Naive thymus-derived CD8-positive, alpha-beta T cell (primary cell): ENCODE data around the gene ACADVL. TPM values are rescaled to one million over a fixed set of nuclear protein-coding genes. Genes with fewer than 3 reads are reported as not detected.
"Not testable (repeated sequence)": the region's sequence is repeated elsewhere in the genome, so short reads cannot be mapped to it uniquely, and the experiment has no call there.

ENCODE experiments used
- ATAC-seq, 2 donors: fragments of 150-1000 bp; cut with Tn5 transposase in 1 of 2; sonication (Bioruptor Pico), chemical (Tn5 transposase) in 1 of 2; 1 replicate in 1 of 2; 2 replicates in 1 of 2; pipeline ENCODE4 v1.10.0; 2021; ENCODE audit warnings: mild to moderate bottlenecking in 2 of 2, moderate library complexity in 2 of 2
- POLR2A ChIA-PET: fragments of 350-600 bp; sonication (Branson Sonifier 250); formaldehyde crosslinking; loops from one replicate; lab custom pipeline; 2021; ENCODE audit warnings: antibody characterized with exemption; lab: Charles Lee
- DNase-seq, 10 donors: peaks; one replicate each; pipeline versions ENCODE4 v3.0.0 to v3.0.0-alpha.2; 2020 to 2022
- H3K27ac Mint-ChIP-seq, 10 donors: one replicate each; pipeline ENCODE4 v1.8.0; 2020 to 2022; ENCODE audit warnings: mild to moderate bottlenecking in 10 of 10, mixed read lengths in 10 of 10, moderate library complexity in 4 of 10, inconsistent platforms in 1 of 10
- H3K27me3 Mint-ChIP-seq, 5 donors: one replicate each; pipeline ENCODE4 v1.8.0; 2021 to 2022; ENCODE audit warnings: mixed read lengths in 5 of 5
- H3K36me3 Mint-ChIP-seq, 3 donors: one replicate each; pipeline ENCODE4 v1.8.0; 2020 to 2022; ENCODE audit warnings: mixed read lengths in 3 of 3, mild to moderate bottlenecking in 2 of 3, inconsistent platforms in 1 of 3
- H3K4me1 Mint-ChIP-seq, 4 donors: one replicate each; pipeline ENCODE4 v1.8.0; 2021 to 2022; ENCODE audit warnings: mixed read lengths in 4 of 4
- H3K4me3 Mint-ChIP-seq, 10 donors: one replicate each; pipeline ENCODE4 v1.8.0; 2020 to 2022; ENCODE audit warnings: mild to moderate bottlenecking in 10 of 10, mixed read lengths in 10 of 10, moderate library complexity in 6 of 10, inconsistent platforms in 1 of 10
- H3K9me3 Mint-ChIP-seq, 9 donors: one replicate each; pipeline ENCODE4 v1.8.0; 2020 to 2022; ENCODE audit warnings: mixed read lengths in 9 of 9, mild to moderate bottlenecking in 3 of 9, inconsistent platforms in 1 of 9, moderate library complexity in 1 of 9
- polyA plus RNA-seq, 3 donors: library from polyadenylated mRNA; unstranded; fragments of 300-500 nt; fragmentation: Illumina TruSeq; gene quantifications; one replicate each; pipeline ENCODE4 v1.2.3, GENCODE V29; 2021
- total RNA-seq, 8 experiments: library from RNA in 2 of 8; stranded (reverse) in 2 of 8; gene quantifications; one replicate each; pipeline ENCODE4 v1.2.3 and lab custom pipeline; 2021 to 2026

Gene ACADVL
- total RNA-seq (100 to 1,000 TPM; 402 TPM), polyA plus RNA-seq (10 to 100 TPM; 78.8 to 91.2 (median 85.2) TPM), total RNA-seq (lab: John Stamatoyannopoulos, UW) (174 to 499 (median 212) reads per million in 6 experiments)

GRCh38 chr17:7219812-7220592, at the start of gene ACADVL, which contains the start of gene DLG4:
TSS of gene ACADVL (plus strand) at chr17:7219938. CDS start at chr17:7219985, 47 bp downstream.
TSS of gene DLG4 (minus strand) at chr17:7219836.
- H3K36me3 Mint-ChIP-seq: peaks cover 0 to 18% (median 0%) of the 10 kb centered on the region in 3 donors
- peaks cover 33 to 64% (median 57%) of the 10 kb centered on the region in 4 donors for H3K4me1 Mint-ChIP-seq
- peak within 1 kb of the TSS; percentile 88 to 97 (median 94) for H3K4me3 Mint-ChIP-seq
- POLR2A ChIA-PET: interaction anchor here (0.5 to 14.0 kb wide), 13 partner anchors 16 to 461 kb away, joined by 3 to 371 read pairs (median 5); partner anchors contain the start of genes ACAP1, CLDN7, DVL2 and GABARAP
- peak within 1 kb of the TSS; percentile 90 to 99 (median 98) for H3K27ac Mint-ChIP-seq
- H3K27me3 Mint-ChIP-seq: no peaks in the 10 kb centered on the region
- peak; percentile 64 to 71 for ATAC-seq
- peak; percentile 61 to 86 (median 68) for DNase-seq
- H3K9me3 Mint-ChIP-seq: no peaks in the 10 kb centered on the region

GRCh38 chr17:7172522-7173191, 47.1 kb upstream of the ACADVL start:
- POLR2A ChIA-PET, H3K36me3 Mint-ChIP-seq, ATAC-seq, DNase-seq, H3K27ac Mint-ChIP-seq, H3K27me3 Mint-ChIP-seq, H3K4me3 Mint-ChIP-seq: not testable (repeated sequence)
- Mint-ChIP-seq H3K4me1 (peaks cover 2 to 13% (median 4%) of the 10 kb centered on the region in 4 donors), H3K9me3 (peaks cover 0 to 23% (median 10%) of the 10 kb centered on the region in 9 donors)

GRCh38 chr17:7173687-7174602, 45.8 kb upstream of the ACADVL start:
- peaks cover 0 to 18% (median 10%) of the 10 kb centered on the region in 9 donors for H3K9me3 Mint-ChIP-seq
- POLR2A ChIA-PET: interaction anchor here (0.9 kb wide), 1 partner anchor 44 kb away, joined by 3 read pairs; no protein-coding TSS in a partner anchor
- H3K4me3 Mint-ChIP-seq: no peak overlapping the region
- ATAC-seq (peak; percentile 73 to 78), DNase-seq (peak; percentile 24 to 67 (median 39))
- peak overlapping the region in 2 of 10 donors; percentile 43 to 79 for H3K27ac Mint-ChIP-seq
- peaks cover 7 to 20% (median 10%) of the 10 kb centered on the region in 4 donors for H3K4me1 Mint-ChIP-seq
- peaks cover 0 to 9% (median 4%) of the 10 kb centered on the region in 5 donors for H3K27me3 Mint-ChIP-seq
- H3K36me3 Mint-ChIP-seq: peaks cover 0 to 9% (median 5%) of the 10 kb centered on the region in 3 donors

GRCh38 chr17:7174603-7175326, 45.0 kb upstream of the ACADVL start:
- POLR2A ChIA-PET: interaction anchor here (0.9 kb wide), 1 partner anchor 44 kb away, joined by 3 read pairs; no protein-coding TSS in a partner anchor
- H3K27me3 Mint-ChIP-seq: peaks cover 0 to 10% (median 4%) of the 10 kb centered on the region in 5 donors
- DNase-seq: peak in 1 of 10 donors; percentile 21

GRCh38 chr17:7175330-7175733, 44.4 kb upstream of the ACADVL start:
- Mint-ChIP-seq H3K9me3 (peaks cover 0 to 8% (median 3%) of the 10 kb centered on the region in 9 donors), H3K36me3 (peaks cover 0 to 3% (median 3%) of the 10 kb centered on the region in 3 donors), H3K4me3 (no peak overlapping the region), H3K27me3 (peaks cover 0 to 10% (median 4%) of the 10 kb centered on the region in 5 donors), H3K27ac (no peak overlapping the region), H3K4me1 (peaks cover 7 to 16% (median 10%) of the 10 kb centered on the region in 4 donors)
- DNase-seq (no peak), ATAC-seq (no peak)
- POLR2A ChIA-PET: no interaction called here

More at GRCh38 chr17:7174603-7175326, 45.0 kb upstream of the ACADVL start:
- Mint-ChIP-seq H3K9me3 (peaks cover 0 to 12% (median 5%) of the 10 kb centered on the region in 9 donors), H3K4me3 (no peak overlapping the region), H3K27ac (no peak overlapping the region), H3K36me3 (peaks cover 0 to 5% (median 5%) of the 10 kb centered on the region in 3 donors), H3K4me1 (peaks cover 7 to 16% (median 10%) of the 10 kb centered on the region in 4 donors)
- ATAC-seq: no peak

- Mint-ChIP-seq H3K27me3 (peaks cover 0 to 10% (median 4%) of the 10 kb centered on the region in 5 donors), H3K9me3 (peaks cover 0 to 1% (median 0%) of the 10 kb centered on the region in 9 donors), H3K4me1 (peaks cover 7 to 16% (median 10%) of the 10 kb centered on the region in 4 donors), H3K4me3 (no peak overlapping the region), H3K36me3 (no peaks in the 10 kb centered on the region), H3K27ac (no peak overlapping the region)
- peak in 1 of 10 donors; percentile 31 for DNase-seq
- no peak for ATAC-seq
- POLR2A ChIA-PET: interaction anchor here (1.1 kb wide), 1 partner anchor 58 kb away, joined by 3 read pairs; the partner anchor contains the start of gene DVL2
These were observed 43.5 kb upstream of the ACADVL start for GRCh38 chr17:7176107-7176840.

- DNase-seq: peak in 1 of 10 donors; percentile 41
- H3K4me3 Mint-ChIP-seq: peak overlapping the region in 2 of 10 donors; percentile 79 to 84
- ATAC-seq: no peak
- peaks cover 0 to 10% (median 4%) of the 10 kb centered on the region in 5 donors for H3K27me3 Mint-ChIP-seq
- POLR2A ChIA-PET: interaction anchor here (1.1 to 1.5 kb wide), 2 partner anchors 57 to 130 kb away, joined by 3 to 8 read pairs; partner anchors contain the start of gene DVL2
- no peaks in the 10 kb centered on the region for H3K36me3 Mint-ChIP-seq
- no peaks in the 10 kb centered on the region for H3K9me3 Mint-ChIP-seq
- H3K4me1 Mint-ChIP-seq: peaks cover 7 to 16% (median 10%) of the 10 kb centered on the region in 4 donors
- H3K27ac Mint-ChIP-seq: no peak overlapping the region
These were observed 42.9 kb upstream of the ACADVL start for GRCh38 chr17:7176841-7177190.

GRCh38 chr17:7177191-7177953, 42.4 kb upstream of the ACADVL start:
- no peaks in the 10 kb centered on the region for H3K36me3 Mint-ChIP-seq
- POLR2A ChIA-PET: interaction anchor here (1.1 to 1.5 kb wide), 2 partner anchors 57 to 131 kb away, joined by 3 to 8 read pairs; partner anchors contain the start of gene DVL2
- H3K4me3 Mint-ChIP-seq: peak overlapping the region; percentile 62 to 88 (median 78)
- no peaks in the 10 kb centered on the region for H3K9me3 Mint-ChIP-seq
- peak; percentile 50 to 78 (median 64) for DNase-seq
- ATAC-seq: peak; percentile 84
- peaks cover 0 to 10% (median 4%) of the 10 kb centered on the region in 5 donors for H3K27me3 Mint-ChIP-seq
- H3K4me1 Mint-ChIP-seq: peaks cover 7 to 16% (median 10%) of the 10 kb centered on the region in 4 donors
- peak overlapping the region in 7 of 10 donors; percentile 29 to 75 (median 66) for H3K27ac Mint-ChIP-seq

- POLR2A ChIA-PET: interaction anchor here (0.7 to 1.5 kb wide), 3 partner anchors 61 to 132 kb away, joined by 5 to 8 read pairs (median 8); no protein-coding TSS in a partner anchor
- H3K27ac Mint-ChIP-seq: peak overlapping the region in 6 of 10 donors; percentile 32 to 75 (median 68)
These were observed 41.7 kb upstream of the ACADVL start for GRCh38 chr17:7177954-7178477.

More at GRCh38 chr17:7177954-7178477, 41.7 kb upstream of the ACADVL start:
- no peaks in the 10 kb centered on the region for H3K9me3 Mint-ChIP-seq
- peaks cover 7 to 16% (median 10%) of the 10 kb centered on the region in 4 donors for H3K4me1 Mint-ChIP-seq
- ATAC-seq: no peak
- H3K27me3 Mint-ChIP-seq: peaks cover 0 to 10% (median 4%) of the 10 kb centered on the region in 5 donors
- H3K4me3 Mint-ChIP-seq: peak overlapping the region; percentile 62 to 88 (median 78)
- DNase-seq: peak in 2 of 10 donors; percentile 11 to 28
- no peaks in the 10 kb centered on the region for H3K36me3 Mint-ChIP-seq
